ENCODE measurements around the gene SYNC.

DNA sequence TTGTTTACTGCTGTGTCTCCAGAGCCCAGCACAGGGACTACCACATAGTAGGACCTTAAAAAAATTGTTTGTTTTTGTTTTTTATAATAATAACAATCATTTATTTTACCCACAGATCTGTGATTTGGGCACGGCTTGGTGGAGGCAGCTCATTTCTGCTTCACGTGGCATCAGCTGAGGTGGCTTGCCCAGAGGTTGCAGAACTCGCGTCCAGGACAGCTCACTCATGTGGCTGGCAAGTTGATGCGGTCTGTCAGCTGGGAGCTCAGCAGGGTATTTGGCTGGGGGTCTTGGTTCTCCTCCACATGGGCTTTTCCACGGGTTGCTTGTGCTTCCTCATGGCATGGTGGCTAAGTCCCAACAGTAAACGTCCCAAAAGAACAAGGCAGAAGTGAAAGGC lies 2.9 kb upstream of the SYNC start:
- TF ChIP-seq SMC3 (conservative IDR thresholded peaks at IDR 0.05; ENCODE audit: insufficient read depth, low read depth, low read length) (no peak), ZZZ3 (IDR thresholded peaks at IDR 0.05) (no peak), MAFK (IDR thresholded peaks at IDR 0.05; ENCODE audit: low read length) (no peak), RBM17 (IDR thresholded peaks at IDR 0.05; ENCODE audit: borderline replicate concordance, low read depth, low read length) (no peak), DACH1 (IDR thresholded peaks at IDR 0.05; ENCODE audit: partially characterized antibody) (no peak)
- TF ChIP-seq, protein P1, sequence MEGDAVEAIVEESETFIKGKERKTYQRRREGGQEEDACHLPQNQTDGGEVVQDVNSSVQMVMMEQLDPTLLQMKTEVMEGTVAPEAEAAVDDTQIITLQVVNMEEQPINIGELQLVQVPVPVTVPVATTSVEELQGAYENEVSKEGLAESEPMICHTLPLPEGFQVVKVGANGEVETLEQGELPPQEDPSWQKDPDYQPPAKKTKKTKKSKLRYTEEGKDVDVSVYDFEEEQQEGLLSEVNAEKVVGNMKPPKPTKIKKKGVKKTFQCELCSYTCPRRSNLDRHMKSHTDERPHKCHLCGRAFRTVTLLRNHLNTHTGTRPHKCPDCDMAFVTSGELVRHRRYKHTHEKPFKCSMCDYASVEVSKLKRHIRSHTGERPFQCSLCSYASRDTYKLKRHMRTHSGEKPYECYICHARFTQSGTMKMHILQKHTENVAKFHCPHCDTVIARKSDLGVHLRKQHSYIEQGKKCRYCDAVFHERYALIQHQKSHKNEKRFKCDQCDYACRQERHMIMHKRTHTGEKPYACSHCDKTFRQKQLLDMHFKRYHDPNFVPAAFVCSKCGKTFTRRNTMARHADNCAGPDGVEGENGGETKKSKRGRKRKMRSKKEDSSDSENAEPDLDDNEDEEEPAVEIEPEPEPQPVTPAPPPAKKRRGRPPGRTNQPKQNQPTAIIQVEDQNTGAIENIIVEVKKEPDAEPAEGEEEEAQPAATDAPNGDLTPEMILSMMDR (IDR thresholded peaks at IDR 0.05 in 2 of 3, conservative IDR thresholded peaks at IDR 0.05 in 1 of 3; ENCODE audit: insufficient read depth in 2 of 3, low read depth in 1 of 3, low read length in 3 of 3), result no peak
- TF ChIP-seq, protein P2, sequence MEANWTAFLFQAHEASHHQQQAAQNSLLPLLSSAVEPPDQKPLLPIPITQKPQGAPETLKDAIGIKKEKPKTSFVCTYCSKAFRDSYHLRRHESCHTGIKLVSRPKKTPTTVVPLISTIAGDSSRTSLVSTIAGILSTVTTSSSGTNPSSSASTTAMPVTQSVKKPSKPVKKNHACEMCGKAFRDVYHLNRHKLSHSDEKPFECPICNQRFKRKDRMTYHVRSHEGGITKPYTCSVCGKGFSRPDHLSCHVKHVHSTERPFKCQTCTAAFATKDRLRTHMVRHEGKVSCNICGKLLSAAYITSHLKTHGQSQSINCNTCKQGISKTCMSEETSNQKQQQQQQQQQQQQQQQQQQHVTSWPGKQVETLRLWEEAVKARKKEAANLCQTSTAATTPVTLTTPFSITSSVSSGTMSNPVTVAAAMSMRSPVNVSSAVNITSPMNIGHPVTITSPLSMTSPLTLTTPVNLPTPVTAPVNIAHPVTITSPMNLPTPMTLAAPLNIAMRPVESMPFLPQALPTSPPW (CRISPR knock-in tag; IDR thresholded peaks at IDR 0.05), result no peak

Data from K562 (cell line).